H1 (cell line): ENCODE measurements around the gene GTSF1L. TPM values are rescaled to one million over a fixed set of nuclear protein-coding genes. Genes with fewer than 3 reads are reported as not detected.

ENCODE experiments used
- CTCF ChIA-PET: fragments of 300-600 bp; sonication (Branson Sonifier 250); formaldehyde crosslinking; loops from one replicate; lab custom pipeline; 2021; ENCODE audit not compliant: partially characterized antibody; lab: Charles Lee
- POLR2A ChIA-PET: fragments of 300-600 bp; sonication (Branson Sonifier 250); formaldehyde crosslinking; loops from one replicate; lab custom pipeline; 2021; ENCODE audit warnings: inconsistent platforms; ENCODE audit not compliant: partially characterized antibody; lab: Charles Lee
- DNase-seq, 2 experiments: peaks; one replicate each; pipeline versions ENCODE4 v3.0.0 to v3.0.0-alpha.2; 2010 to 2022; ENCODE audit warnings: low spot score in 2 of 2, low read depth in 1 of 2, mixed read lengths in 1 of 2
- FAIRE-seq: peaks from 2 replicates; lab custom pipeline; 2011; peaks lifted over from hg19 to GRCh38; lab: Jason Lieb, UNC
- H2AFZ ChIP-seq: 2 replicates; pipeline ENCODE4 v1.8.1; 2012; ENCODE audit warnings: low read length, inconsistent platforms
- H2AK5ac ChIP-seq: 2 replicates; pipeline ENCODE4 v1.6.1; 2013; ENCODE audit warnings: low read depth, low read length
- H2BK120ac ChIP-seq: replicated peaks from 2 replicates; pipeline ENCODE3; 2013; ENCODE audit warnings: low read depth, low read length, inconsistent platforms
- H2BK12ac ChIP-seq: 2 replicates; pipeline ENCODE4 v1.6.1; 2013; ENCODE audit warnings: low read depth, low read length
- H2BK15ac ChIP-seq: 2 replicates; pipeline ENCODE4 v1.6.1; 2013; ENCODE audit warnings: low read length
- H2BK20ac ChIP-seq: 2 replicates; pipeline ENCODE4 v1.6.1; 2013; ENCODE audit warnings: low read length
- H2BK5ac ChIP-seq: 2 replicates; pipeline ENCODE4 v1.6.1; 2013; ENCODE audit warnings: low read depth, low read length
- H3K14ac ChIP-seq: 2 replicates; pipeline ENCODE4 v1.6.1; 2013; ENCODE audit warnings: inconsistent platforms; ENCODE audit not compliant: insufficient read length
- H3K18ac ChIP-seq: 2 replicates; pipeline ENCODE4 v1.6.1; 2013; ENCODE audit warnings: low read length; ENCODE audit errors: extremely low read depth
- H3K23ac ChIP-seq: 2 replicates; pipeline ENCODE4 v1.6.1; 2013; ENCODE audit warnings: inconsistent platforms; ENCODE audit not compliant: insufficient read length
- H3K23me2 ChIP-seq: 2 replicates; pipeline ENCODE4 v1.6.1; 2013; ENCODE audit warnings: low read depth, low read length
- H3K27ac ChIP-seq: 2 replicates; pipeline ENCODE4 v1.6.1; 2011; ENCODE audit warnings: low read depth, low read length, inconsistent platforms
- H3K27me3 ChIP-seq, 4 experiments: replicated peaks in 1 of 4; 1 replicate in 1 of 4; 2 replicates in 3 of 4; pipeline versions ENCODE4 v1.6.1 to v1.8.1; 2011 to 2013; ENCODE audit warnings: low read length in 3 of 4, mild to moderate bottlenecking in 3 of 4, inconsistent platforms in 2 of 4, mixed read lengths in 2 of 4, moderate library complexity in 1 of 4; ENCODE audit not compliant: control insufficient read depth in 3 of 4, insufficient read depth in 3 of 4; ENCODE audit errors: extremely low read depth in 1 of 4
- H3K36me3 ChIP-seq, 4 experiments: 2 replicates each; pipeline versions ENCODE4 v1.6.1 to v1.8.1; 2011 to 2013; ENCODE audit warnings: mild to moderate bottlenecking in 4 of 4, low read length in 3 of 4, moderate library complexity in 2 of 4, control low read depth in 1 of 4, inconsistent platforms in 1 of 4; ENCODE audit not compliant: insufficient read depth in 4 of 4, control insufficient read depth in 2 of 4
- H3K4ac ChIP-seq: replicated peaks from 2 replicates; pipeline ENCODE3; 2013; ENCODE audit warnings: low read length, low read depth, mixed read lengths, inconsistent platforms; ENCODE audit not compliant: insufficient read length
- H3K4me1 ChIP-seq, 4 experiments: replicated peaks in 1 of 4; 1 replicate in 1 of 4; 2 replicates in 3 of 4; pipeline versions ENCODE4 v1.6.1 to v1.8.1; 2011 to 2013; ENCODE audit warnings: low read length in 3 of 4, inconsistent platforms in 2 of 4, mixed read lengths in 1 of 4; ENCODE audit not compliant: insufficient read depth in 4 of 4, control insufficient read depth in 3 of 4
- H3K4me2 ChIP-seq, 2 experiments: 2 replicates each; pipeline versions ENCODE4 v1.6.1 to v1.8.1; 2011 to 2013; ENCODE audit warnings: low read depth in 2 of 2, low read length in 2 of 2, control low read depth in 1 of 2, inconsistent platforms in 1 of 2, mild to moderate bottlenecking in 1 of 2; ENCODE audit not compliant: insufficient read depth in 1 of 2
- H3K4me3 ChIP-seq, 4 experiments: fragments of 200-600, 300-600 bp in 1 of 4; sonication (generic), shearing (Covaris generic), sonication (Bioruptor Twin) in 1 of 4; 2 replicates each; pipeline versions ENCODE4 v1.5.1 to v1.8.1; 2011 to 2016; ENCODE audit warnings: low read length in 4 of 4, low read depth in 3 of 4, control low read depth in 2 of 4, inconsistent platforms in 2 of 4, mild to moderate bottlenecking in 2 of 4, mixed read lengths in 1 of 4, moderate library complexity in 1 of 4; ENCODE audit not compliant: insufficient read depth in 2 of 4; ENCODE audit errors: extremely low read depth in 1 of 4
- H3K56ac ChIP-seq: replicated peaks from 2 replicates; pipeline ENCODE3; 2013; ENCODE audit warnings: low read depth, mild to moderate bottlenecking, mixed read lengths, low read length, inconsistent platforms; ENCODE audit not compliant: insufficient read length
- H3K79me1 ChIP-seq: 2 replicates; pipeline ENCODE4 v1.6.1; 2013; ENCODE audit warnings: low read depth, low read length, control low read depth
- H3K79me2 ChIP-seq, 2 experiments: 2 replicates each; pipeline versions ENCODE4 v1.6.1 to v1.8.1; 2012 to 2013; ENCODE audit warnings: low read length in 2 of 2, mild to moderate bottlenecking in 2 of 2, inconsistent platforms in 1 of 2; ENCODE audit not compliant: insufficient read depth in 2 of 2, control insufficient read depth in 1 of 2
- H3K9ac ChIP-seq, 4 experiments: replicated peaks in 1 of 4; 1 replicate in 1 of 4; 2 replicates in 3 of 4; pipeline versions ENCODE4 v1.6.1 to v1.8.1; 2011 to 2013; ENCODE audit warnings: low read depth in 3 of 4, low read length in 3 of 4, control low read depth in 2 of 4, mild to moderate bottlenecking in 2 of 4, moderate library complexity in 2 of 4, inconsistent platforms in 1 of 4; ENCODE audit errors: extremely low read depth in 1 of 4
- H3K9me3 ChIP-seq, 2 experiments: 2 replicates each; pipeline versions ENCODE4 v1.6.1 to v1.8.1; 2012 to 2013; ENCODE audit warnings: mild to moderate bottlenecking in 2 of 2, moderate library complexity in 2 of 2, control low read depth in 1 of 2, inconsistent platforms in 1 of 2, low read depth in 1 of 2, low read length in 1 of 2, mixed read lengths in 1 of 2; ENCODE audit not compliant: insufficient read depth in 2 of 2
- H4K20me1 ChIP-seq, 2 experiments: replicated peaks in 1 of 2; 2 replicates each; pipeline versions ENCODE3 to v1.8.1; 2011 to 2013; ENCODE audit warnings: inconsistent platforms in 2 of 2, low read length in 2 of 2, mild to moderate bottlenecking in 1 of 2; ENCODE audit not compliant: insufficient read depth in 2 of 2, control insufficient read depth in 1 of 2
- H4K5ac ChIP-seq: 2 replicates; pipeline ENCODE4 v1.6.1; 2013; ENCODE audit warnings: low read length, low read depth, mixed read lengths, inconsistent platforms; ENCODE audit not compliant: insufficient read length
- H4K8ac ChIP-seq: 2 replicates; pipeline ENCODE4 v1.8.0; 2013; ENCODE audit warnings: mild to moderate bottlenecking, moderate library complexity, low read length, inconsistent platforms; ENCODE audit not compliant: insufficient read depth; ENCODE audit errors: extremely low read depth
- H4K91ac ChIP-seq: replicated peaks from 2 replicates; pipeline ENCODE3; 2013; ENCODE audit warnings: low read length, mixed read lengths, inconsistent platforms; ENCODE audit not compliant: insufficient read length
- CBX8 ChIP-seq: fragments of 300-800, 300-1000 bp; sonication (generic); IDR thresholded peaks from 2 replicates; pipeline ENCODE4 v1.7.1; 2016; ENCODE audit warnings: low read depth, low read length, borderline replicate concordance
- CHD2 ChIP-seq: IDR thresholded peaks from 2 replicates; pipeline ENCODE4 v1.6.1; 2012; ENCODE audit warnings: low read length, improper control_type of control experiment
- EP300 ChIP-seq, 2 experiments: IDR thresholded peaks; 1 replicate in 1 of 2; 2 replicates in 1 of 2; pipeline ENCODE4 v1.6.1; 2011 to 2012; ENCODE audit warnings: low read depth in 2 of 2, low read length in 2 of 2, mild to moderate bottlenecking in 2 of 2, borderline replicate concordance in 1 of 2, inconsistent platforms in 1 of 2, moderate library complexity in 1 of 2
- FOSL1 ChIP-seq: IDR thresholded peaks from 2 replicates; pipeline ENCODE4 v1.6.1; 2011; ENCODE audit warnings: mild to moderate bottlenecking, low read depth, low read length, moderate library complexity; ENCODE audit not compliant: insufficient read depth
- GABPA ChIP-seq: IDR thresholded peaks from 2 replicates; pipeline ENCODE4 v1.6.1; 2011; ENCODE audit warnings: mild to moderate bottlenecking, low read length, moderate library complexity, borderline replicate concordance; ENCODE audit not compliant: insufficient read depth
- JUND ChIP-seq: IDR thresholded peaks from 2 replicates; pipeline ENCODE4 v1.6.1; 2011; ENCODE audit warnings: mild to moderate bottlenecking, improper control_type of control experiment, low read length
- MAFK ChIP-seq: IDR thresholded peaks from 2 replicates; pipeline ENCODE4 v1.6.1; 2012; ENCODE audit warnings: low read depth, mild to moderate bottlenecking, improper control_type of control experiment, low read length
- POU5F1 ChIP-seq: IDR thresholded peaks from 2 replicates; pipeline ENCODE4 v1.6.1; 2011; ENCODE audit warnings: low read depth, mild to moderate bottlenecking, low read length, moderate library complexity
- RAD21 ChIP-seq, 2 experiments: IDR thresholded peaks in 1 of 2; conservative IDR thresholded peaks in 1 of 2; 2 replicates each; pipeline ENCODE4 v1.6.1; 2011; ENCODE audit warnings: low read depth in 2 of 2, low read length in 2 of 2, improper control_type of control experiment in 1 of 2, inconsistent platforms in 1 of 2, mild to moderate bottlenecking in 1 of 2, moderate library complexity in 1 of 2
- RNF2 ChIP-seq: fragments of 200-900, 300-1000 bp; sonication (generic); IDR thresholded peaks from 2 replicates; pipeline ENCODE4 v1.7.1; 2016; ENCODE audit warnings: borderline replicate concordance, low read depth, mild to moderate bottlenecking, antibody characterized with exemption, low read length; ENCODE audit not compliant: poor library complexity, severe bottlenecking; ENCODE audit errors: missing control alignments
- RXRA ChIP-seq: IDR thresholded peaks from 2 replicates; pipeline ENCODE4 v1.6.1; 2011; ENCODE audit warnings: low read depth, mild to moderate bottlenecking, low read length, moderate library complexity; ENCODE audit not compliant: insufficient read depth
- SP1 ChIP-seq: IDR thresholded peaks from 2 replicates; pipeline ENCODE4 v1.6.1; 2011; ENCODE audit warnings: low read depth, low read length
- TBP ChIP-seq: IDR thresholded peaks from 2 replicates; pipeline ENCODE4 v1.6.1; 2011; ENCODE audit warnings: low read depth, low read length, improper control_type of control experiment
- TEAD4 ChIP-seq: IDR thresholded peaks from 2 replicates; pipeline ENCODE4 v1.6.1; 2012; ENCODE audit warnings: low read depth, low read length, inconsistent platforms, mixed read lengths
- WGBS, 2 experiments: shearing (Covaris generic) in 1 of 2; methylation state at CpG; one replicate each; pipeline versions ENCODE4 v1.1.6 to v1.1.7; 2013 to 2015; ENCODE audit warnings: low lambda C conversion rate in 2 of 2, mixed read lengths in 2 of 2, inconsistent platforms in 1 of 2, low coverage in 1 of 2, missing lambda C conversion rate in 1 of 2; ENCODE audit not compliant: insufficient replicate concordance in 2 of 2, insufficient coverage in 1 of 2, insufficient read length in 1 of 2; ENCODE audit errors: extremely low coverage in 1 of 2, missing lambda C conversion rate in 1 of 2; 5-methylcytosine and 5-hydroxymethylcytosine counted together
- polyA plus RNA-seq, 7 experiments: library from polyadenylated mRNA; depleted of rRNA in 3 of 7; stranded (reverse) in 5 of 7; unstranded in 2 of 7; fragments of >200 nt in 5 of 7; fragments of 200-250 nt in 2 of 7; gene quantifications; 1 replicate in 5 of 7; 2 replicates in 1 of 7; 4 replicates in 1 of 7; pipeline versions ENCODE4 v1.2.1 to v1.2.3, GENCODE V29; 2011 to 2013; ENCODE audit warnings: missing spikeins in 2 of 7, mixed read lengths in 2 of 7
- total RNA-seq: library from RNA; stranded (reverse); fragmentation: NEBNext Ultra II Directional; extraction: Animal tissue kit (Norgen Biotek cat#: 25700); gene quantifications from 2 replicates; pipeline ENCODE4 v1.2.1, GENCODE V29; 2021

GTSF1L gene
- total and polyA plus RNA-seq, 2 of the 8 experiments (the other 6 are each of a cell fraction or from before 2014, with no cell fraction given), result not detected

DNA sequence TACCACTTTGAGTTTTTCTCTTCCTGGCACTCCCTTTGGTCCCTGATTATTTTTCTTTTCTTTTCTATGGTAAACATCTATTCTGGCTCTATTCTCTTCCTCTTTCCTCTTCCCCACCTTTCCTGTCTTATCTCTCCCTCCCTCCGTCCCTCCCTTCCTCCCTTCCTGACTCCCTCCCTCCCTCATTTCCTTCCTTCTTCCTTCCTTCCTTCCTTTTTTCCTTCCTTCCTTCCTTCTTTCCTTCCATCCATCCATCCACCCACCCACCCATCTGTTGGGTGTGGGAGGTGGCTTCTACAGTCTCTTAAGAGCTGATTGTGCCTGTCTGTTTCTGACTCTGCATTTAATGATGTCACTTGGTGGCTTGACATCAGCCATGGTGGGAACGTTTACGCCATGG, 43.5 kb upstream of the GTSF1L start:
- no peak overlapping the region for H2BK12ac ChIP-seq
- no peak overlapping the region for H2AK5ac ChIP-seq
- no peaks in the 10 kb centered on the region for H3K9me3 ChIP-seq
- CTCF ChIA-PET, result interaction anchor here (1.0 to 1.1 kb wide), 2 partner anchors 14 to 310 kb away, joined by 3 to 5 read pairs; no protein-coding TSS in a partner anchor
- no peak overlapping the region for H3K27ac ChIP-seq
- H4K20me1 ChIP-seq, result no peaks in the 10 kb centered on the region
- FAIRE-seq (no peak), DNase-seq (no peak)
- H3K18ac ChIP-seq, result no peak overlapping the region
- no peaks in the 10 kb centered on the region; a peak in 1 of 7 replicates for H3K4me1 ChIP-seq
- no peak overlapping the region for H4K91ac ChIP-seq
- no peak overlapping the region for H2BK120ac ChIP-seq
- H2AFZ ChIP-seq, result no peak overlapping the region
- peaks cover 4% of the 10 kb centered on the region; the same call in 1 of the 2 replicates for H3K23me2 ChIP-seq
- no peak overlapping the region for H3K4me2 ChIP-seq
- H4K8ac ChIP-seq, result no peak overlapping the region
- WGBS, 2 experiments, result 93% methylated on average over 3 of the region's 3 CpGs; no CpG with 5 or more reads in 1 of the 2 experiments
- no peak overlapping the region for H3K14ac ChIP-seq
- H3K23ac ChIP-seq, result no peak overlapping the region
- POLR2A ChIA-PET, result no interaction called here
- no peak overlapping the region for H2BK5ac ChIP-seq
- H3K36me3 ChIP-seq, result no peaks in the 10 kb centered on the region
- no peak overlapping the region for H3K56ac ChIP-seq
- no peaks in the 10 kb centered on the region for H3K79me1 ChIP-seq
- no peak overlapping the region for H4K5ac ChIP-seq
- H3K4ac ChIP-seq, result no peak overlapping the region
- H2BK20ac ChIP-seq, result no peak overlapping the region
- H3K79me2 ChIP-seq, result no peaks in the 10 kb centered on the region
- no peak overlapping the region for H3K4me3 ChIP-seq
- no peaks in the 10 kb centered on the region for H3K27me3 ChIP-seq
- H2BK15ac ChIP-seq, result no peak overlapping the region
- H3K9ac ChIP-seq, result no peak overlapping the region
- TF ChIP-seq TBP (no peak), GABPA (no peak), FOSL1 (no peak), EP300 (IDR thresholded peaks at IDR 0.05; ENCODE audit: borderline replicate concordance in 1 of 2, low read depth in 2 of 2, low read length in 2 of 2) (no peak), CHD2 (no peak), JUND (no peak), RNF2 (no peak), RXRA (no peak), SP1 (no peak), MAFK (no peak), RAD21 (IDR thresholded peaks at IDR 0.05 in 1 of 2, conservative IDR thresholded peaks at IDR 0.05 in 1 of 2; ENCODE audit: low read depth in 2 of 2, low read length in 2 of 2) (no peak), TEAD4 (no peak), POU5F1 (no peak), CBX8 (no peak)
